Fibroblast of villous mesenchyme (primary cell): Measurements from ENCODE around the gene RBMS3. TPM values are rescaled to one million over a fixed set of nuclear protein-coding genes. Genes with fewer than 3 reads are reported as not detected.

Experiments
- DNase-seq: peaks from one replicate; pipeline ENCODE4 v3.0.0-alpha.2; 2010; ENCODE audit warnings: low read depth
- H3K4me3 ChIP-seq: 2 replicates; pipeline ENCODE4 v1.5.1; 2011; ENCODE audit warnings: low read depth, mild to moderate bottlenecking, low read length
- CTCF ChIP-seq: IDR thresholded peaks from 2 replicates; pipeline ENCODE4 v1.5.1; 2012; ENCODE audit warnings: low read depth, mild to moderate bottlenecking, low read length; ENCODE audit not compliant: insufficient read depth
- total RNA-seq: library from RNA; depleted of rRNA; stranded (reverse); fragments of >200 nt; gene quantifications from 2 replicates; pipeline ENCODE4 v1.2.3, GENCODE V29; 2012

The RBMS3 gene
- total RNA-seq, 1 donor = 85.9 TPM

- no peak for DNase-seq
- H3K4me3 ChIP-seq = no peak overlapping the region
- TF ChIP-seq CTCF = no peak
Observed at GRCh38 chr3:29646043-29646442, 365.2 kb downstream of the RBMS3 start.

- no peak for TF ChIP-seq CTCF
- DNase-seq = peak; percentile 55
- no peak overlapping the region for H3K4me3 ChIP-seq
Observed at GRCh38 chr3:29649815-29650547, 369.1 kb downstream of the RBMS3 start.

- no peak overlapping the region for H3K4me3 ChIP-seq
- no peak for DNase-seq
- no peak for TF ChIP-seq CTCF
Observed at GRCh38 chr3:29653680-29654079, 372.8 kb downstream of the RBMS3 start.

GRCh38 chr3:29655015-29655747, 374.3 kb downstream of the RBMS3 start:
- H3K4me3 ChIP-seq = no peak overlapping the region
- TF ChIP-seq CTCF = no peak
- no peak for DNase-seq

GRCh38 chr3:29665688-29666087, 384.8 kb downstream of the RBMS3 start:
- no peak for TF ChIP-seq CTCF
- no peak for DNase-seq
- no peak overlapping the region for H3K4me3 ChIP-seq

GRCh38 chr3:29668233-29668632, 387.4 kb downstream of the RBMS3 start:
- DNase-seq = no peak
- H3K4me3 ChIP-seq = no peak overlapping the region
- TF ChIP-seq CTCF = no peak
